Ectodermal cell (in vitro differentiated cells): Measurements from ENCODE around the gene KLF3.

Experiments used
- H3K27ac ChIP-seq: 2 replicates; pipeline ENCODE4 v1.7.0; 2013; ENCODE audit warnings: mild to moderate bottlenecking, low read depth, low read length; ENCODE audit not compliant: insufficient read depth, poor library complexity, severe bottlenecking
- H3K27me3 ChIP-seq: 2 replicates; pipeline ENCODE4 v1.7.0; 2013; ENCODE audit warnings: mild to moderate bottlenecking, low read length; ENCODE audit not compliant: insufficient read depth, control insufficient read depth, poor library complexity, severe bottlenecking
- H3K36me3 ChIP-seq: one replicate; pipeline ENCODE4 v1.7.0; 2013; ENCODE audit warnings: low read length; ENCODE audit not compliant: control insufficient read depth, insufficient read depth
- H3K4me1 ChIP-seq: one replicate; pipeline ENCODE4 v1.7.0; 2013; ENCODE audit warnings: low read length; ENCODE audit not compliant: control insufficient read depth, insufficient read depth
- H3K4me3 ChIP-seq: 2 replicates; pipeline ENCODE4 v1.7.0; 2013; ENCODE audit warnings: low read depth, low read length, control low read depth; ENCODE audit not compliant: insufficient read depth
- H3K9me3 ChIP-seq: 2 replicates; pipeline ENCODE4 v1.7.0; 2013; ENCODE audit warnings: mild to moderate bottlenecking, low read length, moderate library complexity; ENCODE audit not compliant: control insufficient read depth
- WGBS, 2 experiments: methylation state at CpG; one replicate each; pipeline ENCODE4 v1.1.7; 2013; ENCODE audit warnings: missing lambda C conversion rate in 2 of 2; 5-methylcytosine and 5-hydroxymethylcytosine counted together

Gene KLF3

DNA sequence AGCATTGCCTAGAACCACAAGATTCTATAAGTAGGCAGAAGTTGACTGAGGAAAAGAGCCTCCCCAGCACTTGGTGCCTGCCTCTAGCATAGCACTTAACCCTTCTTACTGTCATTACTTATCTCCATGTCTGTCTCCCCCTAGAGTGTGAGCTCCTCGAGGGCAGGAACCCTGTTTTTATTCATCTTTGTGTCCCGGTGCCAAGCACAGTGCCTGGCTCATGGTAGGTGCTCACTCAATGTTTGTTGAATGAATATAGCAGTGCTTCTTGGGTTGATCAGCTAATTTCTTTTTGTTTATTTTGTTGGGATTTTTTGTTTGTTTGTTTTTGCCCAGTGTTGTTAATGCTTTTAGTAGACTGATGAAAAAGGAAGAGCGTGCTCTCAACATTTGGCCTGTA lies 30.3 kb downstream of the KLF3 start:
- 94% methylated on average over 3 of the region's 3 CpGs for WGBS, 2 experiments
- no peaks in the 10 kb centered on the region for H3K27me3 ChIP-seq
- H3K27ac ChIP-seq = no peak overlapping the region
- no peaks in the 10 kb centered on the region for H3K4me1 ChIP-seq
- no peaks in the 10 kb centered on the region for H3K9me3 ChIP-seq
- peaks cover 41% of the 10 kb centered on the region for H3K36me3 ChIP-seq
- no peak overlapping the region for H3K4me3 ChIP-seq

DNA sequence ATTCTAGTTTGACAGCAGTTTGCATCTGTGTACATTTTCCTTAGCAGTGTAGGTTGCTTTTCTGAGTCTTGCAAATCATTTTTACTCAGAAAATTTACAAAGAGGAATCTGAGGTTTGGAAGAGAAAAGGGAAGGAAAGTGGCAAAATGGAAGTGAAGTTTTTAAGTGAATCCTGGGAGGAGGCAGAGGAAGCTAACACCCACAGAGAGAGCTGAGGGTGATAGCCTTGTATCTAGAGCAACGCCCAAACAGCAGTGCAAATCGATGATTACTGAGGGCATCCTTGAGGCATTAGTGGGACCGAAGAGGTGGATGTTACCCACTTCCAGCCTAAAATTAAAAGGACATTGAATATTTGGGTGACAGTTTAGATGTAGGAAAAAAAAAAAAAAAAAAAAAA lies 31.8 kb downstream of the KLF3 start:
- H3K27ac ChIP-seq = no peak overlapping the region
- WGBS, 2 experiments = 93 to 97% methylated on average over 3 of the region's 3 CpGs
- H3K4me1 ChIP-seq = no peaks in the 10 kb centered on the region
- peaks cover 26% of the 10 kb centered on the region for H3K36me3 ChIP-seq
- H3K4me3 ChIP-seq = no peak overlapping the region
- no peaks in the 10 kb centered on the region for H3K9me3 ChIP-seq
- no peaks in the 10 kb centered on the region for H3K27me3 ChIP-seq

DNA sequence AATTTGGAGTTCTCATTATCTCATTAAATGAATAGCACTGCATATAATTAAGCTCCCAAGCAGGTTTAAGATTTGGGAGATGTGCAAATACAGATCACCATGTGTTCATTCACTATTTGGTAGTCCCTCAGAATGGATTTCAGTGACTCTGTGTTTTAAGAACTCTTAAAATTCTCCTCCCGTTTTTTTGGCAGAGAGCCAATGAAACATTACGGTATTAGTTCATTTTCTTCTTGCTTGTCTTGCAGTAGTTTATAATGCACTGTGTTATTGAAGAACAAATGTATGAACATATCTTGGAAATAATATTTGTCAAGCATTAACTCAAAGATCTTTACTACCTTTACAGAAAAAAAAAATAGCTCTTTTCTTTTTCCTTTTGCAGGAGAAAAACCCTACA lies 32.7 kb downstream of the KLF3 start:
- no peaks in the 10 kb centered on the region for H3K4me1 ChIP-seq
- 100% methylated on average over 2 of the region's 2 CpGs for WGBS, 2 experiments
- H3K27me3 ChIP-seq = no peaks in the 10 kb centered on the region
- no peak overlapping the region for H3K27ac ChIP-seq
- H3K9me3 ChIP-seq = no peaks in the 10 kb centered on the region
- no peak overlapping the region for H3K4me3 ChIP-seq
- peaks cover 20% of the 10 kb centered on the region for H3K36me3 ChIP-seq

DNA sequence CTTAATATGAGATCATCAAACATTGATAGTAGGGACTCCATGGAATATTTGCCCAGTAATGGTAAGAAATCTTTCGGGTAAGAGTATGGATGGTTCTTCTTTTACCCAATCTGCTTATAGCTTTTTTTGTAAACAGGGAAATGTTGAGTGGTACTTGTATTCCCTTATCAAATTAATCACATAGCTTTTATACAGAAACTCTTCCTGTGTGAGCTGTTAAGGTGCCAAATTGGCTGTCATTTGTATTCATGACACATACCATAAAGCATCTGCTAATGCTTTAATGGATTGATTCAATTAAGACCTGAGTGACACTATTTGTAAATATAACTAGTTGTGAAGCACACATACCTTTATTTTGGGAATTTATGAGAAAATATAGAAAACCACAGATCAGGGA lies 34.2 kb downstream of the KLF3 start:
- H3K27ac ChIP-seq = no peak overlapping the region
- no peaks in the 10 kb centered on the region for H3K27me3 ChIP-seq
- peaks cover 20% of the 10 kb centered on the region for H3K36me3 ChIP-seq
- 100% methylated on average over 1 of the region's 1 CpG for whole genome bisulfite sequencing, 2 experiments
- no peaks in the 10 kb centered on the region for H3K4me1 ChIP-seq
- H3K9me3 ChIP-seq = no peaks in the 10 kb centered on the region
- no peak overlapping the region for H3K4me3 ChIP-seq

DNA sequence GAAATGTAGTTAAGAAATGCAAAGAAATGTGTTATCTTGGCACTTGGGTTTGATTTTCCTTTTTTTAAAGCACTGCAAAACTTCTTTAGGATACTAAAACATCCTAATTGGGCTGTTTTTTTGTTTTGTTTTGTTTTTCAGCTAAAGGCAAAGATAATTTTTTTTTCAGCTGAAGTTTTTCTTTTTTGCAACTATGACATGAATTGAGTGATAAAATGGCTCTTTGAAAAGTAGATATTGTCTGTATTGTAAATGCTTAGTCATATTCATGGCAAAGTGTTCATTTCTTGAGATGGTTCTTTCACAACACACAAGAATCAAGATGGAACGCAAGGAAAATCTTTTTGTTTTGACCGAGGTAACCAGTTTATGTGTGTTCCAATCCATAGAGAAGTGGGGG lies 35.1 kb downstream of the KLF3 start:
- no peaks in the 10 kb centered on the region for H3K9me3 ChIP-seq
- H3K27me3 ChIP-seq = no peaks in the 10 kb centered on the region
- peaks cover 20% of the 10 kb centered on the region for H3K36me3 ChIP-seq
- H3K4me3 ChIP-seq = no peak overlapping the region
- no peaks in the 10 kb centered on the region for H3K4me1 ChIP-seq
- WGBS, 2 experiments = 98 to 99% methylated on average over 2 of the region's 2 CpGs
- H3K27ac ChIP-seq = no peak overlapping the region

DNA sequence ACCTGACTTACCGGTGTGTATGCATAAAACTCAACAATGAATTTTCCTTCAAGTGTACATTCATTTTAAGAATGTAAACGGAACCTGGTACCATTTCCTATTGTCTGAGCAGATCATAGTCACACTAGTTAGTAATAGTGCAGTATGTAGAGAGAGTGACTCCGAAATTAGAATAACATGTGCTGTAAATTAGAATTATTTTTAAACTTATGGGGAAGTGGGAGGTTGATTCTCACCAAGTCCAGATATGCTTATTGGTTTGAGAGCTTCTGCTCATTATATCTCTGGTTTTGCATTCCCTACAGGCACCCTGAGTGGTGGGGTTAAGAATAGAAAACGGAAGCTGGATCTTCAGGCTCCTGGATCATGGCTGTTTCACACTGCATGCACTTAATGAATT lies 39.6 kb downstream of the KLF3 start:
- Histone ChIP-seq H3K27me3 (no peaks in the 10 kb centered on the region), H3K27ac (no peak overlapping the region), H3K36me3 (no peaks in the 10 kb centered on the region), H3K4me3 (no peak overlapping the region), H3K9me3 (no peaks in the 10 kb centered on the region), H3K4me1 (no peaks in the 10 kb centered on the region)
- WGBS, 2 experiments = 93 to 96% methylated on average over 4 of the region's 4 CpGs

DNA sequence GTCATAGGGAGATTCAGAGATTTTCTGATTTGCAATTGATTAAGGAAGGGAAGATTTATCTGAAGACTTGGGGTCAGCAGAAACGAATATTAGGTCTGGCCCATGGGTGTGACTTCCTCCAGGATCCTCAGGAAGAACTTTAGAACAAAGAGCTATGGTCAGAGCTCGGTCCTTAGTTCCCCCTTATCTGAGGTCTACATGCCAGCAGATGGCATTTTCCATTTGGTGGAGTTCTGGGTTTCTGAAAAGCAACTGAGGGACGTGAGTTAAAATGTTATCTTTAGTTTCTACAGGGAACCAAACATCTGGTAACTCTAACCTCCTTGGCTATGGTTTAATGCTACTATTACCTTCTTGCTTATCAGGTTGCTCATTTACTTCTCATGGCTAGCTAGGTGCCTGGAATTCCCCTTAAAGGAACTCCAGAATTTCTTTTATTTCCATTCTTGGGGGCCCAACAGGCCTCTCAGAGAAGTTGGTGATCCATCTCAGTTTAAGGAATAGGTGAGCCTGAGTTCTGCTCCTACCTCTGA lies 40.7 kb downstream of the KLF3 start:
- Histone ChIP-seq H3K27ac (no peak overlapping the region), H3K27me3 (no peaks in the 10 kb centered on the region), H3K4me1 (no peaks in the 10 kb centered on the region), H3K4me3 (no peak overlapping the region), H3K9me3 (no peaks in the 10 kb centered on the region), H3K36me3 (no peaks in the 10 kb centered on the region)
- WGBS, 2 experiments = 94 to 97% methylated on average over 3 of the region's 3 CpGs

DNA sequence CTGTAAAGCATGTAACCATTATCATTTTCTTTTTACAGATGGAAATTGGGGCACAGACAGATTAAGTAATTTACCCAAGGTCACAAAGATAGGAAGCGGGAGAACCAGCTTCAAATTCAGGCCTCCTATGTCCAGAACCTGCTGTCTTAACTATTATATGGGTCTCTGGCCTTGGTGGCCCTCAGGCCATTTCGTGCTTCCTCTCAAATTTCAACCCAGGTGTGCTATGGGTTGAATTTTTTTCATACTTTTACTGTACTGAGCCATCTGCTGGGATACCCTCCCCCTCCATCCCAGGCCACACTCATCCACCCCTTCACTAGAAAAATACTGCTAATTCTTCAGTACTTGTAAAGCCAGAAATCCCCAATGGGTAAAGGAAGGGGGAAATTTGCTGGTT lies 42.3 kb downstream of the KLF3 start:
- H3K36me3 ChIP-seq = no peaks in the 10 kb centered on the region
- WGBS, 2 experiments = 92 to 94% methylated on average over 2 of the region's 2 CpGs

DNA sequence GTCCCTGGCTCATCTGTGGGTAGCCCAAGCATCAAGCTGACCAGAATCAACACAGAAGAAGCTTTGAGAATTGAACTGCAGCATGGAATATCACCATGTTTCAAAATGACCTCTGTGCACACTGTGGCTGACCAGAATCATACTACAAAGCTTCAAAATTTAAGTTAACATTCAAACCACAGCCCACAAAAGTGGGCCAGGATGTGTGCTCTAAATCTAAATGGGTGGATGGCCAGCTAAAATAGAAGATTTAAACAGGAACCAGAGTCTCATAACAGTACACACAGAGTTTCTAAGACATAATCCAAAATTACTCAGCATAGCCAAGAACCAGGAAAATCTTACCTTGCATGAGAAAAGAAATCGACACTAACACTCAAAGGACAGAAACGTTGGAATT lies 46.1 kb downstream of the KLF3 start:
- Histone ChIP-seq H3K27ac (no peak overlapping the region), H3K9me3 (no peaks in the 10 kb centered on the region), H3K36me3 (no peaks in the 10 kb centered on the region), H3K4me3 (no peak overlapping the region), H3K27me3 (no peaks in the 10 kb centered on the region), H3K4me1 (no peaks in the 10 kb centered on the region)
- 90% methylated on average over 2 of the region's 2 CpGs; no CpG with 5 or more reads in 1 of the 2 experiments for WGBS, 2 experiments

More for the DNA sequence above, 42.3 kb downstream of the KLF3 start:
- no peaks in the 10 kb centered on the region for H3K4me1 ChIP-seq
- H3K4me3 ChIP-seq = no peak overlapping the region
- H3K27me3 ChIP-seq = no peaks in the 10 kb centered on the region
- H3K27ac ChIP-seq = no peak overlapping the region
- H3K9me3 ChIP-seq = no peaks in the 10 kb centered on the region

DNA sequence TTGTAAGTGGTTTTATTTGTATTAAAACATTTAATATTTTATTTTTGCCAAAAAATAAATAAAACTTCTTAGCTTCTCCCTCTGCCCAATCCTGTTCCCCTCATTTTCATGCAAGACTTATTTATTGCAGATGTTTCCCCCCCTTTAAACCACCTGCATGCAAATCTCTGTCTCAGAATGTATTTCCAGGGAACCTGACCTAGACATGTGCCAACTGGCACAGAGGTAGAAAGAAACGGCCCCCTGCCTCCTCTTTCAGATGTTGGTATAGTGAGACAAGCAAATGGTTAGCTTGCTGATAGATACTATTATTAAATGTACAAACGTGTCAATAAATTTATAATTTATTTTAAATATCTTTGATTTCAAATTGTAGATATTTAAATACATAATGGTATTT lies 47.1 kb downstream of the KLF3 start:
- WGBS, 2 experiments = 92 to 100% methylated on average over 1 of the region's 2 CpGs
- H3K4me1 ChIP-seq = no peaks in the 10 kb centered on the region
- no peak overlapping the region for H3K4me3 ChIP-seq
- H3K27ac ChIP-seq = no peak overlapping the region
- no peaks in the 10 kb centered on the region for H3K36me3 ChIP-seq
- H3K27me3 ChIP-seq = no peaks in the 10 kb centered on the region
- H3K9me3 ChIP-seq = no peaks in the 10 kb centered on the region

DNA sequence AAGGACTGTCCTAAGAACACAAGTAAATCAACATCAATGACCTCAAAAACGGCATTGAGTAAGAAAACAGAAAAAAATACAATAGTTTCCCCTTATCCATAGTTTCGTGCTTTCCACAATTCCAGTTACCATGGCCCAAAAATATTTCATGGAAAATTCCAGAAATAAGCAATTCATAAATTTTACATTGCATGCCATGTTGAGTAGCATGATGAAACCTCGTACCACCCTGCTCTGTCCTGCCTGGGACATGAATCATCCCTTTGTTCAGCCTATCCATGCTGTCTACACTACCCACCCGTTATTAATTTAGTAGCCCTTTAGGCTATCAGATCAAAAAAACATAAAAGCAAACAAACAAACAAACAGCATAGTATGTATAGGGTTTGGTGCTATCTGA lies 51.1 kb downstream of the KLF3 start:
- H3K9me3 ChIP-seq = no peaks in the 10 kb centered on the region
- no peak overlapping the region for H3K4me3 ChIP-seq
- 83 to 84% methylated on average over 4 of the region's 4 CpGs for WGBS, 2 experiments

More for the DNA sequence above, 51.1 kb downstream of the KLF3 start:
- no peak overlapping the region for H3K27ac ChIP-seq
- no peaks in the 10 kb centered on the region for H3K36me3 ChIP-seq
- no peaks in the 10 kb centered on the region for H3K27me3 ChIP-seq
- H3K4me1 ChIP-seq = no peaks in the 10 kb centered on the region
